ENCODE data around the gene ANKMY1.

DNA sequence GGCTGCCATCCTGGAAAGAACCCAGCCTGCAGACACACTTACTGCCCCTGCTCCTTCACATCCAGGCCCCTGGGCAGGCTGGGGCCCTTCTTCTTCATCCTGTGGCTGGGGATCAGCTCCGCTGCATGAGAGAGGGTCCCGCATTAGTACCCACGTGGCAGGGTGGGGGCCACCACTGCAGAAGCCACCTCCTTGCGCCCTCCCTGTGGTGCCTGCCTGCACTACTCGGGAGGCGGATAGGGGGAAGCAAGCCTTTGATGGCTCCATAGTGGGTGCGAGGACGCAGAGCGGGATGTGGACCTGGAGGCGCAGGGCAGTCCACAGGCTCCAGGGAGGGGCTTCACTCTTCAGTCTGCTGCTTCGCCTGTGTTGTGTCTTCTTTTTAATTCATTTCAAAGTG lies 75.6 kb downstream of the ANKMY1 start:
- TF ChIP-seq, protein P1, sequence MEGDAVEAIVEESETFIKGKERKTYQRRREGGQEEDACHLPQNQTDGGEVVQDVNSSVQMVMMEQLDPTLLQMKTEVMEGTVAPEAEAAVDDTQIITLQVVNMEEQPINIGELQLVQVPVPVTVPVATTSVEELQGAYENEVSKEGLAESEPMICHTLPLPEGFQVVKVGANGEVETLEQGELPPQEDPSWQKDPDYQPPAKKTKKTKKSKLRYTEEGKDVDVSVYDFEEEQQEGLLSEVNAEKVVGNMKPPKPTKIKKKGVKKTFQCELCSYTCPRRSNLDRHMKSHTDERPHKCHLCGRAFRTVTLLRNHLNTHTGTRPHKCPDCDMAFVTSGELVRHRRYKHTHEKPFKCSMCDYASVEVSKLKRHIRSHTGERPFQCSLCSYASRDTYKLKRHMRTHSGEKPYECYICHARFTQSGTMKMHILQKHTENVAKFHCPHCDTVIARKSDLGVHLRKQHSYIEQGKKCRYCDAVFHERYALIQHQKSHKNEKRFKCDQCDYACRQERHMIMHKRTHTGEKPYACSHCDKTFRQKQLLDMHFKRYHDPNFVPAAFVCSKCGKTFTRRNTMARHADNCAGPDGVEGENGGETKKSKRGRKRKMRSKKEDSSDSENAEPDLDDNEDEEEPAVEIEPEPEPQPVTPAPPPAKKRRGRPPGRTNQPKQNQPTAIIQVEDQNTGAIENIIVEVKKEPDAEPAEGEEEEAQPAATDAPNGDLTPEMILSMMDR (conservative IDR thresholded peaks at IDR 0.05): no peak
- TF ChIP-seq EZH2 (IDR thresholded peaks at IDR 0.05; ENCODE audit: low read depth): no peak
